IMR-90 (cell line): Measurements from ENCODE around the gene JADE2. TPM values are rescaled to one million over a fixed set of nuclear protein-coding genes. Genes with fewer than 3 reads are reported as not detected.

Experiments
- ATAC-seq: fragments of 200-7000 bp; cut with Tn5 transposase; 2 replicates; pipeline ENCODE4 v1.9.1; 2020; ENCODE audit warnings: low read depth, mild to moderate bottlenecking, moderate library complexity
- BruUV-seq: library from RNA; stranded (reverse); fragments of 400-500 nt; replicated peaks from 2 replicates; lab custom pipeline; 2021; lab: Mats Ljungman, UMichigan
- CTCF ChIA-PET: fragments of 300-600 bp; formaldehyde crosslinking; extraction: SDS; loops from one replicate; lab custom pipeline; 2021; ENCODE audit warnings: antibody characterized with exemption; lab: Yijun Ruan, JAX
- POLR2A ChIA-PET: fragments of 300-600 bp; sonication (Branson Sonifier 250); formaldehyde crosslinking; loops from one replicate; lab custom pipeline; 2022; ENCODE audit warnings: antibody characterized with exemption; ENCODE audit not compliant: unreplicated experiment; lab: Charles Lee
- DNase-seq: peaks from one replicate; pipeline ENCODE4 v3.0.0; 2013
- H2AFZ ChIP-seq: replicated peaks from 2 replicates; pipeline ENCODE3; 2013; ENCODE audit warnings: low read length, mild to moderate bottlenecking; ENCODE audit not compliant: poor library complexity
- H2AK5ac ChIP-seq: 2 replicates; pipeline ENCODE4 v1.6.1; 2013; ENCODE audit warnings: low read depth, low read length, inconsistent platforms
- H2AK9ac ChIP-seq: replicated peaks from 2 replicates; pipeline ENCODE3; 2013; ENCODE audit warnings: mild to moderate bottlenecking, low read depth, low read length, moderate library complexity; ENCODE audit not compliant: poor library complexity
- H2BK120ac ChIP-seq: 2 replicates; pipeline ENCODE4 v1.6.1; 2013; ENCODE audit warnings: low read depth, low read length, inconsistent platforms
- H2BK15ac ChIP-seq: 3 replicates; pipeline ENCODE4 v1.6.1; 2013; ENCODE audit warnings: low read depth, low read length, inconsistent platforms
- H2BK20ac ChIP-seq: 2 replicates; pipeline ENCODE4 v1.6.1; 2013; ENCODE audit warnings: low read depth, mild to moderate bottlenecking, inconsistent platforms, low read length, moderate library complexity
- H2BK5ac ChIP-seq: 2 replicates; pipeline ENCODE4 v1.6.1; 2013; ENCODE audit warnings: mild to moderate bottlenecking, low read depth, low read length, inconsistent platforms; ENCODE audit not compliant: poor library complexity, severe bottlenecking
- H3K14ac ChIP-seq: replicated peaks from 2 replicates; pipeline ENCODE4 v1.6.1; 2013; ENCODE audit warnings: low read depth, low read length, inconsistent platforms
- H3K18ac ChIP-seq: 2 replicates; pipeline ENCODE4 v1.6.1; 2013; ENCODE audit warnings: low read depth, low read length, control low read depth
- H3K23ac ChIP-seq: 2 replicates; pipeline ENCODE4 v1.6.1; 2013; ENCODE audit warnings: low read depth, low read length, inconsistent platforms
- H3K27ac ChIP-seq: 2 replicates; pipeline ENCODE4 v1.5.1; 2013; ENCODE audit warnings: mild to moderate bottlenecking, control low read depth, low read length; ENCODE audit not compliant: insufficient read depth
- H3K27me3 ChIP-seq: 2 replicates; pipeline ENCODE4 v1.6.1; 2013; ENCODE audit warnings: low read length; ENCODE audit not compliant: control insufficient read depth, insufficient read depth
- H3K36me3 ChIP-seq: 2 replicates; pipeline ENCODE4 v1.6.1; 2013; ENCODE audit warnings: low read length, mixed read lengths; ENCODE audit not compliant: control insufficient read depth, insufficient read depth
- H3K4ac ChIP-seq: 2 replicates; pipeline ENCODE4 v1.6.1; 2013; ENCODE audit warnings: low read depth, low read length, inconsistent platforms
- H3K4me1 ChIP-seq: 2 replicates; pipeline ENCODE4 v1.6.1; 2013; ENCODE audit warnings: low read length, mixed read lengths; ENCODE audit not compliant: control insufficient read depth, insufficient read depth
- H3K4me2 ChIP-seq: 2 replicates; pipeline ENCODE4 v1.6.1; 2013; ENCODE audit warnings: low read depth, mild to moderate bottlenecking, control low read depth, low read length, moderate library complexity
- H3K4me3 ChIP-seq: 2 replicates; pipeline ENCODE4 v1.5.1; 2013; ENCODE audit warnings: low read depth, mild to moderate bottlenecking, control low read depth, low read length, moderate library complexity; ENCODE audit not compliant: insufficient read depth
- H3K56ac ChIP-seq: 2 replicates; pipeline ENCODE4 v1.6.1; 2013; ENCODE audit warnings: low read length, inconsistent platforms; ENCODE audit not compliant: insufficient read depth; ENCODE audit errors: extremely low read depth
- H3K79me1 ChIP-seq, 2 experiments: 2 replicates each; pipeline ENCODE4 v1.6.1; 2013; ENCODE audit warnings: low read length in 2 of 2, inconsistent platforms in 1 of 2, low read depth in 1 of 2
- H3K9ac ChIP-seq: 2 replicates; pipeline ENCODE4 v1.6.1; 2013; ENCODE audit warnings: low read depth, low read length, control low read depth
- H3K9me1 ChIP-seq: 2 replicates; pipeline ENCODE4 v1.6.1; 2013; ENCODE audit warnings: low read length, inconsistent platforms; ENCODE audit not compliant: insufficient read depth
- H3K9me3 ChIP-seq: 2 replicates; pipeline ENCODE4 v1.6.1; 2013; ENCODE audit warnings: low read length; ENCODE audit not compliant: control insufficient read depth, insufficient read depth
- H4K20me1 ChIP-seq: 2 replicates; pipeline ENCODE4 v1.6.1; 2013; ENCODE audit warnings: low read length, inconsistent platforms; ENCODE audit not compliant: insufficient read depth
- H4K5ac ChIP-seq: 2 replicates; pipeline ENCODE4 v1.6.1; 2013; ENCODE audit warnings: mild to moderate bottlenecking, low read depth, low read length, control low read depth
- H4K8ac ChIP-seq, 2 experiments: 2 replicates each; pipeline ENCODE4 v1.6.1; 2013; ENCODE audit warnings: low read depth in 2 of 2, low read length in 2 of 2, control low read depth in 1 of 2, inconsistent platforms in 1 of 2
- H4K91ac ChIP-seq: 2 replicates; pipeline ENCODE4 v1.6.1; 2013; ENCODE audit warnings: low read depth, low read length, inconsistent platforms; ENCODE audit not compliant: insufficient read depth
- CEBPB ChIP-seq: IDR thresholded peaks from 2 replicates; pipeline ENCODE4 v1.6.1; 2012; ENCODE audit warnings: low read depth, low read length, improper control_type of control experiment
- CHD1 ChIP-seq: IDR thresholded peaks from 2 replicates; pipeline ENCODE4 v1.6.1; 2012; ENCODE audit warnings: low read depth, low read length, improper control_type of control experiment
- CTCF ChIP-seq: conservative IDR thresholded peaks from 2 replicates; pipeline ENCODE4 v1.5.1; 2012; ENCODE audit warnings: mild to moderate bottlenecking, low read depth, low read length, improper control_type of control experiment
- FOS ChIP-seq: fragments of 150-350 bp; IDR thresholded peaks from 2 replicates; pipeline ENCODE4 v1.6.1; 2016; ENCODE audit warnings: low read depth, low read length
- MAFK ChIP-seq: IDR thresholded peaks from 2 replicates; pipeline ENCODE4 v1.6.1; 2012; ENCODE audit warnings: low read depth, low read length, improper control_type of control experiment
- MAZ ChIP-seq: IDR thresholded peaks from 2 replicates; pipeline ENCODE4 v1.6.1; 2012; ENCODE audit warnings: low read depth, mild to moderate bottlenecking, low read length, improper control_type of control experiment, moderate library complexity, borderline replicate concordance
- MXI1 ChIP-seq: IDR thresholded peaks from 2 replicates; pipeline ENCODE4 v1.6.1; 2012; ENCODE audit warnings: low read depth, mild to moderate bottlenecking, low read length, moderate library complexity, borderline replicate concordance
- NFE2L2 ChIP-seq: fragments of 150-350 bp; IDR thresholded peaks from 2 replicates; pipeline ENCODE4 v1.6.1; 2016; ENCODE audit warnings: low read depth, mild to moderate bottlenecking, low read length
- POLR2A ChIP-seq: IDR thresholded peaks from 2 replicates; pipeline ENCODE4 v1.6.1; 2012; ENCODE audit warnings: mild to moderate bottlenecking, low read depth, low read length
- RAD21 ChIP-seq: IDR thresholded peaks from 2 replicates; pipeline ENCODE4 v1.6.1; 2012; ENCODE audit warnings: low read length, improper control_type of control experiment
- RCOR1 ChIP-seq: IDR thresholded peaks from 2 replicates; pipeline ENCODE4 v1.6.1; 2012; ENCODE audit warnings: mild to moderate bottlenecking, low read length, improper control_type of control experiment; ENCODE audit not compliant: insufficient replicate concordance
- RFX5 ChIP-seq: IDR thresholded peaks from 2 replicates; pipeline ENCODE4 v1.8.0; 2012; ENCODE audit warnings: low read depth, mild to moderate bottlenecking, low read length, moderate library complexity
- SMC3 ChIP-seq: fragments of 150-350 bp; IDR thresholded peaks from 2 replicates; pipeline ENCODE4 v1.6.1; 2016; ENCODE audit warnings: low read depth, mild to moderate bottlenecking, antibody characterized with exemption, low read length, moderate library complexity
- USF2 ChIP-seq: fragments of 150-350 bp; IDR thresholded peaks from 2 replicates; pipeline ENCODE4 v1.6.1; 2017; ENCODE audit warnings: mild to moderate bottlenecking, antibody characterized with exemption, low read length, low read depth
- WGBS, 2 experiments: methylation state at CpG; one replicate each; pipeline versions ENCODE4 v1.1.5 to v1.1.7; 2013; ENCODE audit warnings: missing lambda C conversion rate in 2 of 2; ENCODE audit not compliant: insufficient read length in 1 of 2; ENCODE audit errors: extremely low coverage in 2 of 2; 5-methylcytosine and 5-hydroxymethylcytosine counted together
- dilution Hi-C: fragments of 300-500 bp; cut with HindIII; formaldehyde crosslinking; loops from one replicate; pipeline ENCODE4 v1.14.3; 2018; ENCODE audit warnings: low sequenced_read_pairs; ENCODE audit not compliant: unreplicated experiment
- in situ Hi-C: fragments of 300-500 bp; cut with MboI; formaldehyde crosslinking; loops from 3 replicates; pipeline ENCODE4 v1.14.3; 2019; ENCODE audit warnings: low sequenced_read_pairs, inconsistent platforms, mixed read lengths
- intact Hi-C: fragments of 100-400 bp; cut with micrococcal nuclease; formaldehyde crosslinking; loops from 2 replicates; pipeline ENCODE4 v1.10.0; 2022
- polyA plus RNA-seq, 3 experiments: library from polyadenylated mRNA; depleted of rRNA; stranded (reverse); fragments of >200 nt; gene quantifications; 2 replicates each; pipeline ENCODE4 v1.2.3, GENCODE V29; 2012; ENCODE audit warnings: low replicate concordance in 1 of 3
- total RNA-seq: library from RNA; depleted of rRNA; stranded (reverse); fragments of >200 nt; gene quantifications from 2 replicates; pipeline ENCODE4 v1.2.3, GENCODE V29; 2012

The JADE2 gene
- total and polyA plus RNA-seq, 2 of the 4 experiments (the other 2 are of a cell fraction) = 13.3 to 14.9 TPM

DNA sequence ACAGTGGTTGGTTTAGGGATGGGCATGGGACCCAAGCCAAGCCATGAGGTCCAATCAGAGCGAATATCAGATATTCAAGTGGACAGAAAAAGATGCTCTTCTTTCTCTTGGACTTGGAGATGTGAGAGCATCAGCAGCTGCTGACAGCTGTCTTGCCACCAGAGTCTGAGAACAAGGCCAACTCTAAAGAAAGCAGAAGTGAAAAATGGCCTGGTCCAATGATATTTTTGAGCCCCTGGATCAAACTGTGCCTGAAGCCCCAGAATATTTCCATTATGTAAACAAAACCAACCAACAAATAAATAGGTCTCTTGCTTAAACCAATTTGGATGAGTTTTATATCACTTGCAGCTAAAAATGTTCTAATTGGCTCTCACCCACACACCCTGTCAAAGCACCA lies 30.7 kb upstream of the JADE2 start:
- no peak overlapping the region for H3K56ac ChIP-seq
- no peak overlapping the region for H2BK15ac ChIP-seq
- no peak overlapping the region for H2BK120ac ChIP-seq
- DNase-seq (no peak), ATAC-seq (no peak)
- H3K27ac ChIP-seq = no peak overlapping the region
- H3K4me2 ChIP-seq = no peak overlapping the region
- no peak overlapping the region for H2AK5ac ChIP-seq
- H3K4me1 ChIP-seq = no peaks in the 10 kb centered on the region
- no peaks in the 10 kb centered on the region for H3K27me3 ChIP-seq
- TF ChIP-seq MAFK (no peak), FOS (no peak), CTCF (no peak), RCOR1 (no peak), CEBPB (no peak), NFE2L2 (no peak), CHD1 (no peak), MAZ (no peak), SMC3 (no peak), USF2 (no peak), RAD21 (no peak), POLR2A (no peak), MXI1 (no peak), RFX5 (no peak)
- WGBS, 2 experiments = 44% methylated on average over 1 of the region's 1 CpG; no CpG with 5 or more reads in 1 of the 2 experiments
- BruUV-seq = no TSS peak
- no peak overlapping the region for H4K8ac ChIP-seq
- H2AFZ ChIP-seq = no peak overlapping the region
- H2BK5ac ChIP-seq = no peak overlapping the region
- intact Hi-C loops (loop anchor here (1.0 kb wide), 1 partner anchor 26 kb away; no protein-coding TSS in a partner anchor), in situ Hi-C loops (no loop called here), dilution Hi-C loops (no loop called here)
- no peak overlapping the region for H4K91ac ChIP-seq
- POLR2A ChIA-PET = no interaction called here
- H2AK9ac ChIP-seq = no peak overlapping the region
- H3K9me1 ChIP-seq = no peaks in the 10 kb centered on the region; the same call in 1 of the 2 replicates
- CTCF ChIA-PET = interaction anchor here (1.1 kb wide), 1 partner anchor 84 kb away, joined by 4 read pairs; the partner anchor contains the start of gene CDKN2AIPNL
- no peak overlapping the region for H3K4ac ChIP-seq
- H3K18ac ChIP-seq = no peak overlapping the region
- H3K36me3 ChIP-seq = no peaks in the 10 kb centered on the region
- no peak overlapping the region for H4K5ac ChIP-seq
- no peaks in the 10 kb centered on the region for H3K79me1 ChIP-seq
- H2BK20ac ChIP-seq = no peak overlapping the region
- H3K14ac ChIP-seq = no peak overlapping the region
- H3K9ac ChIP-seq = no peak overlapping the region
- H3K9me3 ChIP-seq = no peaks in the 10 kb centered on the region
- H3K23ac ChIP-seq = no peak overlapping the region
- H3K4me3 ChIP-seq = no peak overlapping the region
- no peaks in the 10 kb centered on the region for H4K20me1 ChIP-seq
